Measurements from ENCODE around the gene BBS9. TPM values are rescaled to one million over a fixed set of nuclear protein-coding genes. Genes with fewer than 3 reads are reported as not detected.

Gene BBS9
- total and polyA plus RNA-seq, 9 of the 15 experiments (the other 6 are each of a cell fraction or from before 2014, with no cell fraction given) = 0.77 to 3.3 (median 2.4) TPM

- TF ChIP-seq ZNF407 (IDR thresholded peaks at IDR 0.05; ENCODE audit: low read depth) = no peak
Measured at GRCh38 chr7:33336820-33337219, 207.5 kb downstream of the BBS9 start (continued).

GRCh38 chr7:33339074-33339790 is 209.9 kb downstream of the BBS9 start:
- H3K9me1 ChIP-seq (ENCODE audit: control insufficient read depth, insufficient read depth, low read length) = no peaks in the 10 kb centered on the region
- POLR2A ChIA-PET = no interaction called here
- H3K4me3 ChIP-seq = no peak overlapping the region
- no peak overlapping the region for H3K4me2 ChIP-seq (ENCODE audit: insufficient read depth, low read length)
- ATAC-seq (no peak), DNase-seq (ENCODE audit: extremely low read depth in 1 of 4, low spot score in 3 of 4) (peak in 1 of 4 experiments; percentile 11), FAIRE-seq (no peak)
- no peaks in the 10 kb centered on the region for H3K4me1 ChIP-seq (replicated peaks in 1 of 2; ENCODE audit: control insufficient read depth in 2 of 2, insufficient read depth in 2 of 2, low read length in 2 of 2)
- H3K27ac ChIP-seq (ENCODE audit: extremely low read depth, low read depth, low read length) = no peak overlapping the region
- no TSS peak for BruUV-seq (replicated peaks)
- H2AFZ ChIP-seq (ENCODE audit: low read depth, low read length) = no peak overlapping the region
- CTCF ChIA-PET (ENCODE audit: low intra/inter-chr PET ratio) = no interaction called here
- in situ Hi-C loops (cut with MboI) = no loop called here
- WGBS (ENCODE audit: insufficient coverage, low coverage, missing lambda C conversion rate) = 3% methylated on average over 3 of the region's 3 CpGs
- no peaks in the 10 kb centered on the region for H4K20me1 ChIP-seq (replicated peaks; ENCODE audit: control insufficient read depth, insufficient read depth, low read length)
- intact Hi-C loops (cut with micrococcal nuclease) = no loop called here
- H3K9me3 ChIP-seq (replicated peaks; ENCODE audit: control insufficient read depth, insufficient read depth, low read depth, low read length) = no peaks in the 10 kb centered on the region
- no peaks in the 10 kb centered on the region for H3K27me3 ChIP-seq (ENCODE audit: control insufficient read depth in 2 of 2, insufficient read depth in 2 of 2, low read length in 2 of 2)
- H3K9ac ChIP-seq (ENCODE audit: insufficient read depth in 1 of 2, low read depth in 2 of 2, low read length in 2 of 2) = no peak overlapping the region
- H3K79me2 ChIP-seq (ENCODE audit: control insufficient read depth, insufficient read depth, low read length) = no peaks in the 10 kb centered on the region
- no peaks in the 10 kb centered on the region for H3K36me3 ChIP-seq (ENCODE audit: control insufficient read depth, insufficient read depth, low read length)
- TF ChIP-seq ZNF146 (CRISPR knock-in tag; IDR thresholded peaks at IDR 0.05; ENCODE audit: unreplicated experiment) (no peak), HINFP (tag; conservative IDR thresholded peaks at IDR 0.05; ENCODE audit: low read depth) (no peak), KAT8 (IDR thresholded peaks at IDR 0.05; ENCODE audit: low read depth) (no peak), ZNF133 (CRISPR knock-in tag; IDR thresholded peaks at IDR 0.05) (no peak), SNIP1 (IDR thresholded peaks at IDR 0.05; ENCODE audit: low read depth) (no peak)

Measured in K562 (cell line).